Prostate gland (tissue), 2 donors: ENCODE data around the gene MYZAP.

Experiments used
- CTCF ChIP-seq, 4 experiments: fragments of 200-600 bp in 2 of 4; fragments of 450-650 bp in 2 of 4; sonication (generic) in 2 of 4; IDR thresholded peaks; 1 replicate in 3 of 4; 2 replicates in 1 of 4; pipeline ENCODE4 v1.5.1; 2016 to 2019; ENCODE audit warnings: antibody characterized with exemption in 4 of 4, mild to moderate bottlenecking in 2 of 4, moderate library complexity in 2 of 4
- POLR2A ChIP-seq: fragments of 450-650 bp; IDR thresholded peaks from one replicate; pipeline ENCODE4 v1.6.1; 2016; ENCODE audit warnings: antibody characterized with exemption, mild to moderate bottlenecking
- POLR2AphosphoS5 ChIP-seq: sonication (generic); formaldehyde crosslinking; IDR thresholded peaks from one replicate; pipeline ENCODE4 v1.6.1; 2017; ENCODE audit warnings: antibody characterized with exemption

DNA sequence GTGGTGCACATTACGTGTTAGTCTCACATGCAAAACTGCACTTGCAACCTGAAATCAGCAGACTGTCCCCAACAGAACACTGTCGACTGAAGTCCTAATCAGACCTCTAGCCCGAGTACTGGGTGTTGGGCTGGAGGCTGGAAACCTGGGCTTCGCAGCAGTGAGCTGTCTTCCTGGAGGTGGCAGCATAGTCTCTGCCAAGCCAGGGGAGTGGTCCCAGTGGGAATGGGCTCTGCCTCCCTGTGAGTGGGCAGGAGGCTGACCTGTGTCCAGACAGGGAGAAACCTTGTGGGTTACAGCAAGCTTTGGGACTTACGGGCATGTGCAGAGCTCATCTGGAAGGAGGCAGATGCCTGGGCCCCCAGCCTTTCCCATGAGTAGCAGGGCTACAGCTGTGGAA is 38.2 kb upstream of the MYZAP start:
- no peak for TF ChIP-seq CTCF (IDR thresholded peaks at IDR 0.05)
- no peak for TF ChIP-seq POLR2A
- TF ChIP-seq POLR2AphosphoS5, result no peak
